IMR-90 (cell line): Measurements from ENCODE around the gene KIF12. TPM values are rescaled to one million over a fixed set of nuclear protein-coding genes. Genes with fewer than 3 reads are reported as not detected.

Experiments
- ATAC-seq: fragments of 200-7000 bp; cut with Tn5 transposase; 2 replicates; pipeline ENCODE4 v1.9.1; 2020; ENCODE audit warnings: low read depth, mild to moderate bottlenecking, moderate library complexity
- BruUV-seq: library from RNA; stranded (reverse); fragments of 400-500 nt; replicated peaks from 2 replicates; lab custom pipeline; 2021; lab: Mats Ljungman, UMichigan
- CTCF ChIA-PET: fragments of 300-600 bp; formaldehyde crosslinking; extraction: SDS; loops from one replicate; lab custom pipeline; 2021; ENCODE audit warnings: antibody characterized with exemption; lab: Yijun Ruan, JAX
- POLR2A ChIA-PET: fragments of 300-600 bp; sonication (Branson Sonifier 250); formaldehyde crosslinking; loops from one replicate; lab custom pipeline; 2022; ENCODE audit warnings: antibody characterized with exemption; ENCODE audit not compliant: unreplicated experiment; lab: Charles Lee
- DNase-seq: peaks from one replicate; pipeline ENCODE4 v3.0.0; 2013
- H2AFZ ChIP-seq: replicated peaks from 2 replicates; pipeline ENCODE3; 2013; ENCODE audit warnings: low read length, mild to moderate bottlenecking; ENCODE audit not compliant: poor library complexity
- H2AK5ac ChIP-seq: 2 replicates; pipeline ENCODE4 v1.6.1; 2013; ENCODE audit warnings: low read depth, low read length, inconsistent platforms
- H2AK9ac ChIP-seq: replicated peaks from 2 replicates; pipeline ENCODE3; 2013; ENCODE audit warnings: mild to moderate bottlenecking, low read depth, low read length, moderate library complexity; ENCODE audit not compliant: poor library complexity
- H2BK120ac ChIP-seq: 2 replicates; pipeline ENCODE4 v1.6.1; 2013; ENCODE audit warnings: low read depth, low read length, inconsistent platforms
- H2BK15ac ChIP-seq: 3 replicates; pipeline ENCODE4 v1.6.1; 2013; ENCODE audit warnings: low read depth, low read length, inconsistent platforms
- H2BK20ac ChIP-seq: 2 replicates; pipeline ENCODE4 v1.6.1; 2013; ENCODE audit warnings: low read depth, mild to moderate bottlenecking, inconsistent platforms, low read length, moderate library complexity
- H2BK5ac ChIP-seq: 2 replicates; pipeline ENCODE4 v1.6.1; 2013; ENCODE audit warnings: mild to moderate bottlenecking, low read depth, low read length, inconsistent platforms; ENCODE audit not compliant: poor library complexity, severe bottlenecking
- H3K14ac ChIP-seq: replicated peaks from 2 replicates; pipeline ENCODE4 v1.6.1; 2013; ENCODE audit warnings: low read depth, low read length, inconsistent platforms
- H3K18ac ChIP-seq: 2 replicates; pipeline ENCODE4 v1.6.1; 2013; ENCODE audit warnings: low read depth, low read length, control low read depth
- H3K23ac ChIP-seq: 2 replicates; pipeline ENCODE4 v1.6.1; 2013; ENCODE audit warnings: low read depth, low read length, inconsistent platforms
- H3K27ac ChIP-seq: 2 replicates; pipeline ENCODE4 v1.5.1; 2013; ENCODE audit warnings: mild to moderate bottlenecking, control low read depth, low read length; ENCODE audit not compliant: insufficient read depth
- H3K27me3 ChIP-seq: 2 replicates; pipeline ENCODE4 v1.6.1; 2013; ENCODE audit warnings: low read length; ENCODE audit not compliant: control insufficient read depth, insufficient read depth
- H3K36me3 ChIP-seq: 2 replicates; pipeline ENCODE4 v1.6.1; 2013; ENCODE audit warnings: low read length, mixed read lengths; ENCODE audit not compliant: control insufficient read depth, insufficient read depth
- H3K4ac ChIP-seq: 2 replicates; pipeline ENCODE4 v1.6.1; 2013; ENCODE audit warnings: low read depth, low read length, inconsistent platforms
- H3K4me1 ChIP-seq: 2 replicates; pipeline ENCODE4 v1.6.1; 2013; ENCODE audit warnings: low read length, mixed read lengths; ENCODE audit not compliant: control insufficient read depth, insufficient read depth
- H3K4me2 ChIP-seq: 2 replicates; pipeline ENCODE4 v1.6.1; 2013; ENCODE audit warnings: low read depth, mild to moderate bottlenecking, control low read depth, low read length, moderate library complexity
- H3K4me3 ChIP-seq: 2 replicates; pipeline ENCODE4 v1.5.1; 2013; ENCODE audit warnings: low read depth, mild to moderate bottlenecking, control low read depth, low read length, moderate library complexity; ENCODE audit not compliant: insufficient read depth
- H3K56ac ChIP-seq: 2 replicates; pipeline ENCODE4 v1.6.1; 2013; ENCODE audit warnings: low read length, inconsistent platforms; ENCODE audit not compliant: insufficient read depth; ENCODE audit errors: extremely low read depth
- H3K79me1 ChIP-seq, 2 experiments: 2 replicates each; pipeline ENCODE4 v1.6.1; 2013; ENCODE audit warnings: low read length in 2 of 2, inconsistent platforms in 1 of 2, low read depth in 1 of 2
- H3K9ac ChIP-seq: 2 replicates; pipeline ENCODE4 v1.6.1; 2013; ENCODE audit warnings: low read depth, low read length, control low read depth
- H3K9me1 ChIP-seq: 2 replicates; pipeline ENCODE4 v1.6.1; 2013; ENCODE audit warnings: low read length, inconsistent platforms; ENCODE audit not compliant: insufficient read depth
- H3K9me3 ChIP-seq: 2 replicates; pipeline ENCODE4 v1.6.1; 2013; ENCODE audit warnings: low read length; ENCODE audit not compliant: control insufficient read depth, insufficient read depth
- H4K20me1 ChIP-seq: 2 replicates; pipeline ENCODE4 v1.6.1; 2013; ENCODE audit warnings: low read length, inconsistent platforms; ENCODE audit not compliant: insufficient read depth
- H4K5ac ChIP-seq: 2 replicates; pipeline ENCODE4 v1.6.1; 2013; ENCODE audit warnings: mild to moderate bottlenecking, low read depth, low read length, control low read depth
- H4K8ac ChIP-seq, 2 experiments: 2 replicates each; pipeline ENCODE4 v1.6.1; 2013; ENCODE audit warnings: low read depth in 2 of 2, low read length in 2 of 2, control low read depth in 1 of 2, inconsistent platforms in 1 of 2
- H4K91ac ChIP-seq: 2 replicates; pipeline ENCODE4 v1.6.1; 2013; ENCODE audit warnings: low read depth, low read length, inconsistent platforms; ENCODE audit not compliant: insufficient read depth
- CHD1 ChIP-seq: IDR thresholded peaks from 2 replicates; pipeline ENCODE4 v1.6.1; 2012; ENCODE audit warnings: low read depth, low read length, improper control_type of control experiment
- ELK1 ChIP-seq: fragments of 150-350 bp; IDR thresholded peaks from 2 replicates; pipeline ENCODE4 v1.6.1; 2016; ENCODE audit warnings: low read depth, mild to moderate bottlenecking, low read length, moderate library complexity, borderline replicate concordance
- FOS ChIP-seq: fragments of 150-350 bp; IDR thresholded peaks from 2 replicates; pipeline ENCODE4 v1.6.1; 2016; ENCODE audit warnings: low read depth, low read length
- MAFK ChIP-seq: IDR thresholded peaks from 2 replicates; pipeline ENCODE4 v1.6.1; 2012; ENCODE audit warnings: low read depth, low read length, improper control_type of control experiment
- MAZ ChIP-seq: IDR thresholded peaks from 2 replicates; pipeline ENCODE4 v1.6.1; 2012; ENCODE audit warnings: low read depth, mild to moderate bottlenecking, low read length, improper control_type of control experiment, moderate library complexity, borderline replicate concordance
- NFE2L2 ChIP-seq: fragments of 150-350 bp; IDR thresholded peaks from 2 replicates; pipeline ENCODE4 v1.6.1; 2016; ENCODE audit warnings: low read depth, mild to moderate bottlenecking, low read length
- POLR2A ChIP-seq: IDR thresholded peaks from 2 replicates; pipeline ENCODE4 v1.6.1; 2012; ENCODE audit warnings: mild to moderate bottlenecking, low read depth, low read length
- RAD21 ChIP-seq: IDR thresholded peaks from 2 replicates; pipeline ENCODE4 v1.6.1; 2012; ENCODE audit warnings: low read length, improper control_type of control experiment
- RCOR1 ChIP-seq: IDR thresholded peaks from 2 replicates; pipeline ENCODE4 v1.6.1; 2012; ENCODE audit warnings: mild to moderate bottlenecking, low read length, improper control_type of control experiment; ENCODE audit not compliant: insufficient replicate concordance
- RFX5 ChIP-seq: IDR thresholded peaks from 2 replicates; pipeline ENCODE4 v1.8.0; 2012; ENCODE audit warnings: low read depth, mild to moderate bottlenecking, low read length, moderate library complexity
- SMC3 ChIP-seq: fragments of 150-350 bp; IDR thresholded peaks from 2 replicates; pipeline ENCODE4 v1.6.1; 2016; ENCODE audit warnings: low read depth, mild to moderate bottlenecking, antibody characterized with exemption, low read length, moderate library complexity
- WGBS, 2 experiments: methylation state at CpG; one replicate each; pipeline versions ENCODE4 v1.1.5 to v1.1.7; 2013; ENCODE audit warnings: missing lambda C conversion rate in 2 of 2; ENCODE audit not compliant: insufficient read length in 1 of 2; ENCODE audit errors: extremely low coverage in 2 of 2; 5-methylcytosine and 5-hydroxymethylcytosine counted together
- dilution Hi-C: fragments of 300-500 bp; cut with HindIII; formaldehyde crosslinking; loops from one replicate; pipeline ENCODE4 v1.14.3; 2018; ENCODE audit warnings: low sequenced_read_pairs; ENCODE audit not compliant: unreplicated experiment
- in situ Hi-C: fragments of 300-500 bp; cut with MboI; formaldehyde crosslinking; loops from 3 replicates; pipeline ENCODE4 v1.14.3; 2019; ENCODE audit warnings: low sequenced_read_pairs, inconsistent platforms, mixed read lengths
- intact Hi-C: fragments of 100-400 bp; cut with micrococcal nuclease; formaldehyde crosslinking; loops from 2 replicates; pipeline ENCODE4 v1.10.0; 2022
- polyA plus RNA-seq, 3 experiments: library from polyadenylated mRNA; depleted of rRNA; stranded (reverse); fragments of >200 nt; gene quantifications; 2 replicates each; pipeline ENCODE4 v1.2.3, GENCODE V29; 2012; ENCODE audit warnings: low replicate concordance in 1 of 3
- total RNA-seq: library from RNA; depleted of rRNA; stranded (reverse); fragments of >200 nt; gene quantifications from 2 replicates; pipeline ENCODE4 v1.2.3, GENCODE V29; 2012

The KIF12 gene
- total and polyA plus RNA-seq, 2 of the 4 experiments (the other 2 are of a cell fraction) = not detected

GRCh38 chr9:114117614-114117995 lies 18.5 kb upstream of the KIF12 start (continued):
- TF ChIP-seq RFX5 (no peak), MAZ (no peak), POLR2A (no peak), CHD1 (no peak), FOS (no peak)

GRCh38 chr9:114116126-114116747 lies 17.1 kb upstream of the KIF12 start:
- no TSS peak for BruUV-seq
- peaks cover 52% of the 10 kb centered on the region for H3K27me3 ChIP-seq
- POLR2A ChIA-PET = no interaction called here

More at GRCh38 chr9:114116126-114116747, 17.1 kb upstream of the KIF12 start:
- Histone ChIP-seq H2AFZ (peak overlapping the region; percentile 51), H4K91ac (no peak overlapping the region), H3K4me1 (peaks cover 3% of the 10 kb centered on the region; the same call in 1 of the 2 replicates), H2BK15ac (no peak overlapping the region), H3K4me3 (no peak overlapping the region), H2AK9ac (no peak overlapping the region), H3K9me1 (no peaks in the 10 kb centered on the region; the same call in 1 of the 2 replicates), H3K4me2 (no peak overlapping the region), H2AK5ac (no peak overlapping the region), H3K4ac (no peak overlapping the region), H2BK120ac (no peak overlapping the region), H3K79me1 (no peaks in the 10 kb centered on the region), H2BK5ac (no peak overlapping the region), H3K14ac (no peak overlapping the region), H3K36me3 (no peaks in the 10 kb centered on the region), H3K9me3 (0 out of 2 replicates have a peak, but pooled peaks cover 2% of the 10 kb centered on the region), H3K56ac (no peak overlapping the region), H4K20me1 (no peaks in the 10 kb centered on the region; the same call in 1 of the 2 replicates), H3K9ac (no peak overlapping the region), H2BK20ac (no peak overlapping the region), H3K23ac (no peak overlapping the region), H3K18ac (no peak overlapping the region), H3K27ac (no peak overlapping the region), H4K5ac (no peak overlapping the region), H4K8ac (no peak overlapping the region)
- dilution Hi-C loops (no loop called here), intact Hi-C loops (no loop called here), in situ Hi-C loops (no loop called here)
- WGBS, 2 experiments = 33% methylated on average over 1 of the region's 12 CpGs; no CpG with 5 or more reads in 1 of the 2 experiments
- no peak for DNase-seq
- ATAC-seq = no peak
- CTCF ChIA-PET = no interaction called here
- TF ChIP-seq NFE2L2 (no peak), POLR2A (no peak), ELK1 (no peak), MAFK (no peak), RCOR1 (no peak), CHD1 (no peak), SMC3 (no peak), RAD21 (no peak)
